Spleen (tissue), 7 donors: ENCODE measurements around the gene FOXO6.

Experiments used
- POLR2A ChIP-seq, 3 donors: fragments of 450-650 bp; IDR thresholded peaks; one replicate each; pipeline ENCODE4 v1.5.1; 2017; ENCODE audit warnings: antibody characterized with exemption in 3 of 3, mild to moderate bottlenecking in 1 of 3
- POLR2AphosphoS5 ChIP-seq, 3 donors: sonication (generic); formaldehyde crosslinking; IDR thresholded peaks; one replicate each; pipeline ENCODE4 v1.5.1; 2017; ENCODE audit warnings: antibody characterized with exemption in 3 of 3
- TF ChIP-seq, protein P1 (sequence below), 11 experiments: fragments of 200-600 bp in 7 of 11; fragments of 450-650 bp in 4 of 11; sonication (generic) in 4 of 11; IDR thresholded peaks in 8 of 11; conservative IDR thresholded peaks in 3 of 11; 1 replicate in 7 of 11; 2 replicates in 4 of 11; pipeline versions ENCODE4 v1.4.0 to v1.8.0; 2016 to 2021; ENCODE audit warnings: antibody characterized with exemption in 11 of 11, inconsistent platforms in 4 of 11, mild to moderate bottlenecking in 1 of 11
- donor health status: DM: no; HTN: no; CAD: no; lungs with moderate emphysema.
- donor health status: DM: no; HTN: no; CAD: no.
- donor health status: DM: no; HTN: no; CAD: no.

DNA sequence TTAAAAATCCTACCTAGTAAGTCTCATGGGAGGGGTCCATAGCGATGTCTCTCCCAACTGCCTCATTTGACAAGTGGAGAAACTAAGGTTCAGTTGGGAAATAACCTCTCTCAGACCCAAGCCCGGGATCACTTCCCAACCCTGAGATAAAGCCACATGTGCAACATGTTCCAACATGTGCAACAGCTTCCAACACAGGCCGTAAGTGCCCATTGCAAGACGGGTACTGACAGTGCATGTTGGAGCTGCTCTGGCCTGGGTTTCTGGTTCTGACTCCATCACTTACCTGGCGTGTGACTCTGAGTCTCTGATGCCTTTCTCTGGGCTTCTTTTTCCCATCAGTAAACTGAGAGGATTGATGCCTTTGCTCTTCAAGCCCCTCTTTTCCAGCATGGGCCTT lies 38.0 kb upstream of the FOXO6 start:
- no peak for TF ChIP-seq POLR2A (IDR thresholded peaks at IDR 0.05)
- TF ChIP-seq, protein P1, sequence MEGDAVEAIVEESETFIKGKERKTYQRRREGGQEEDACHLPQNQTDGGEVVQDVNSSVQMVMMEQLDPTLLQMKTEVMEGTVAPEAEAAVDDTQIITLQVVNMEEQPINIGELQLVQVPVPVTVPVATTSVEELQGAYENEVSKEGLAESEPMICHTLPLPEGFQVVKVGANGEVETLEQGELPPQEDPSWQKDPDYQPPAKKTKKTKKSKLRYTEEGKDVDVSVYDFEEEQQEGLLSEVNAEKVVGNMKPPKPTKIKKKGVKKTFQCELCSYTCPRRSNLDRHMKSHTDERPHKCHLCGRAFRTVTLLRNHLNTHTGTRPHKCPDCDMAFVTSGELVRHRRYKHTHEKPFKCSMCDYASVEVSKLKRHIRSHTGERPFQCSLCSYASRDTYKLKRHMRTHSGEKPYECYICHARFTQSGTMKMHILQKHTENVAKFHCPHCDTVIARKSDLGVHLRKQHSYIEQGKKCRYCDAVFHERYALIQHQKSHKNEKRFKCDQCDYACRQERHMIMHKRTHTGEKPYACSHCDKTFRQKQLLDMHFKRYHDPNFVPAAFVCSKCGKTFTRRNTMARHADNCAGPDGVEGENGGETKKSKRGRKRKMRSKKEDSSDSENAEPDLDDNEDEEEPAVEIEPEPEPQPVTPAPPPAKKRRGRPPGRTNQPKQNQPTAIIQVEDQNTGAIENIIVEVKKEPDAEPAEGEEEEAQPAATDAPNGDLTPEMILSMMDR (IDR thresholded peaks at IDR 0.05 in 8 of 11, conservative IDR thresholded peaks at IDR 0.05 in 3 of 11) = no peak
- no peak for TF ChIP-seq POLR2AphosphoS5 (IDR thresholded peaks at IDR 0.05)
